Stimulated activated CD4-positive, alpha-beta T cell treated with anti-CD3 and anti-CD28 coated beads, TNF-alpha, amount 100 ng/mL, for 1 hour (primary cell): ENCODE measurements around the gene PLVAP.

Experiments
- DNase-seq, 3 donors: peaks; one replicate each; pipeline ENCODE4 v3.0.0-alpha.2; 2020; ENCODE audit warnings: low read depth in 3 of 3, low spot score in 1 of 3

Gene PLVAP

GRCh38 chr19:17324357-17325114, 52.6 kb downstream of the PLVAP start:
- DNase-seq = no peak

GRCh38 chr19:17323964-17324332, 53.2 kb downstream of the PLVAP start:
- no peak for DNase-seq

- DNase-seq = no peak
Measured at GRCh38 chr19:17323300-17323963, 53.7 kb downstream of the PLVAP start.

- no peak for DNase-seq
Measured at GRCh38 chr19:17322854-17323253, 54.3 kb downstream of the PLVAP start.

GRCh38 chr19:17321655-17322489, 55.3 kb downstream of the PLVAP start:
- no peak for DNase-seq

- no peak for DNase-seq
Measured at GRCh38 chr19:17320435-17320834, 56.7 kb downstream of the PLVAP start.

GRCh38 chr19:17319473-17320238, 57.5 kb downstream of the PLVAP start:
- DNase-seq = no peak

GRCh38 chr19:17318966-17319365, 58.2 kb downstream of the PLVAP start:
- DNase-seq = no peak

- DNase-seq = no peak
Measured at GRCh38 chr19:17314007-17314593, 63.0 kb downstream of the PLVAP start.

- no peak for DNase-seq
Measured at GRCh38 chr19:17312189-17313113, 64.7 kb downstream of the PLVAP start.

GRCh38 chr19:17311455-17312188, 65.5 kb downstream of the PLVAP start:
- no peak for DNase-seq

GRCh38 chr19:17309965-17310461, 67.1 kb downstream of the PLVAP start:
- DNase-seq = no peak

- DNase-seq = peak; percentile 88 to 99 (median 97)
Measured at GRCh38 chr19:17309198-17309964, 67.8 kb downstream of the PLVAP start, which contains the start of gene DDA1. DDA1 (plus strand) TSS chr19:17309563; CDS start chr19:17309655, 92 bp downstream.

- DNase-seq = no peak
Measured at GRCh38 chr19:17307876-17308377, 69.2 kb downstream of the PLVAP start.

- no peak for DNase-seq
Measured at GRCh38 chr19:17306285-17306714, 70.8 kb downstream of the PLVAP start.

GRCh38 chr19:17305517-17306284, 71.4 kb downstream of the PLVAP start, which contains the start of gene MRPL34:
MRPL34 (plus strand) TSS chr19:17305872; CDS start chr19:17305893, 21 bp downstream.
- peak; percentile 81 to 93 (median 88) for DNase-seq

- DNase-seq = no peak
Measured at GRCh38 chr19:17305216-17305516, 72.0 kb downstream of the PLVAP start.
